ENCODE data around the gene RALGAPA2.
A peak's percentile ranks its signal among the peaks of the same experiment; 100 is the strongest.

Gene RALGAPA2

DNA sequence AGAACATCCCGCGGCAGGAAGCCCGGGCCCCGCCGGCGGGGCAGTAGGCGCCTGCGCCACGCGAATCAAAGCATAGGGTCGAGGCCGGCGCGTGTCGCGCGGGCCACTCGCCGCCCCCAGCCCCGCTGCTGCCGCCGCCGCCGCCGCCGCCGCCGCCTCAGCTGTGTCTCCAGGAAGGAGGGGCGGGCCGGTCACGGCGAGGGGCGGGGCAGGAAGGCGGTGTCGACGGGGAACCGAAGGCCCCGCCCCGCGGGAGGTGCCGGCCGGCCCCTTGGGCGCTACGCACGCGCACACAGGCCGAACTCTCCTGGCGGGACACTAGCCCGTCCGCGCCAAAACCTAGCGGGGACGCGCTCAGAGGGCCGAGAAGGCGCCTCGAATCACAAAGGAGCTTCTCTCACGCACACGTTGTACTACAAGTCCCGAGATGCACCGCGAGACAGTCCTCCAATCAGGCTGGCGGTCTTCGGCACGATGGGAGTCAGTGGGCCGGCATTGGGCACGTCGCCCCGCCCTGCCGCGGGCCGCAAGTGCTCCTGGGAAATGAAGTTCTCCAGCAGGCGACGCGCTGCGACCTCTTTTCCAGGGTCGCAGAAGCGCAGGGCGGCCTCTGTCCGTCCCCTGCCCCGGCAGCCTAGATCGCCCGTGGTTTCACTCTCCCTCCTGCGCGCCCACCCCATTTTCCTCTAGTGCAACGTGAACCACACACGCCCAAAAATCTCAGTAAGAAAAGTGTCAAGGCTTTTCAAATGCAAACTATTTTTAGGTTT lies at the start of gene RALGAPA2:
TSS of gene RALGAPA2 (minus strand) at position 171 of the 770 bp plus-strand sequence. CDS start at position 7, 164 bp downstream.
- TF ChIP-seq GATA1 (IDR thresholded peaks at IDR 0.05; ENCODE audit: low read depth, low read length) (no peak), POLR2A (IDR thresholded peaks at IDR 0.05; ENCODE audit: low read length) (no peak)
- peak; percentile 97 for DNase-seq

DNA sequence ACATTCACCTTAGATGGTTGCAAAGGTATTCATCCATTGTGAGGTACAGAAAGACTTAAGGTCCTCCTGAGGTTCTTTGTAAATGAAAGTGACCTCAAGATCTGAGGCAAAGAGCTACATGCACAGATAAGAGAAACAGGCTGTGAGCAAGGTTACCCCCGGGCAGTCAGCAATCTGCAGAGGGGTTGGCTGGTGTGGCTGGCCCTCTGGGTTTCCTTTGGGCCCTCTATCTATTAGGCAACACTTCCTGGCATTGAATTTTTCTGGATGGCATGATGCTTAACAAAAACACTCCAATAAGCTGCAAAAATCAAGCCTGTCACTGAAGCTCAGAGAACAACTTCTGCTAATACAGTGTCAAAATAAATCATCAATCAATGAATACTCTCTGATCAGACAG lies 48.9 kb upstream of the RALGAPA2 start:
- no peak for DNase-seq

DNA sequence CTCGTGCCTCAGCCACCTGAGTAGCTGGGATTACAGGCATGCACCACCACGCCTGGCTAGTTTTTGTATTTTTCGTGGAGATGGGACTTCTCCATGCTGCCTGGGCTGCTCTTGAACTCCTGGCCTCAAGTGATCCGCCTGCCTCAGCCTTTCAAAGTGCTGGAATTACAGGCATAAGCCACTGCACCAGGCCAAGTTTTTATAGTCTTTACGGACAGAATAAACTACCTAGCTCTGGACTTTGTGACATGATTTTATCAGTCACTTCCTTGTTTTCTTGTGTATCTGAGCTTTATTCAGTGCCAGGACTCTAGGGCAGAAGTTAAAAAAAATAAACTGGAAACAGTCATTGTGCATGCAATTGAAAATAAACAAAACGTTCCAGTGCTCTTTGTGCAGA lies 46.7 kb upstream of the RALGAPA2 start:
- no peak for DNase-seq
- TF ChIP-seq GATA1 (IDR thresholded peaks at IDR 0.05; ENCODE audit: low read depth, low read length) = no peak
- no peak for TF ChIP-seq POLR2A (IDR thresholded peaks at IDR 0.05; ENCODE audit: low read length)

More for the DNA sequence above, 48.9 kb upstream of the RALGAPA2 start:
- TF ChIP-seq POLR2A (IDR thresholded peaks at IDR 0.05; ENCODE audit: low read length) (no peak), GATA1 (IDR thresholded peaks at IDR 0.05; ENCODE audit: low read depth, low read length) (no peak)

DNA sequence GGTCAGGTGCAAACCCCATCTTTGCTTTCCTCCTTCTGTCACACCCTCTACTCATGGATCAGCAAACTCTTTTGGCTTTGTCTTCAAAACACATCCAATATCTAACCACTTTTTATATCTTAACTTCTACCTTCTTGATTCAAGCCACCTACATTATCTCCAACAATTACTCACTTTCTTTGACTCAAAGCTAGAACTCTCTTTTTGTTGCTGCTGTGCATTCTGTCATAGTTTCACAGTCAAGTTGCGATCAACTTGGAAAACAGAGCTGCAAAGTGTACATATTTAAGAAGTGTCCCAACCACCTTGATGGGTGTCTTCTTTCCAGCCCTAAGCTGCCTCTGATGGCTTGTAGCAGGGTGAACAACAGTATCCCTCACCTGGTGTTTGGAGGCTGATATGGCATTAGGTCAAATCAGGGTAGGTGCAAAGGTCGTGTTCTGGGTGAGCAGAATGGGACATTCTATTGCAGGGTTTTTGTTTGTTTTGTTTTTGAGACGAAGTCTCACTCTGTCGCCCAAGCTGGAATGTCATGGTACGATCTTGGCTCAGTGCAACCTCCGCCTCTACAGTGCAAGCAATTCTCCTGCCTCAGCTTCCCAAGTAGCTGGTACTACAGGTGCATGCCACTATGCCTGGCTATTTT lies 43.4 kb upstream of the RALGAPA2 start:
- TF ChIP-seq POLR2A (IDR thresholded peaks at IDR 0.05; ENCODE audit: low read length) (no peak), GATA1 (IDR thresholded peaks at IDR 0.05; ENCODE audit: low read depth, low read length) (no peak)
- no peak for DNase-seq

DNA sequence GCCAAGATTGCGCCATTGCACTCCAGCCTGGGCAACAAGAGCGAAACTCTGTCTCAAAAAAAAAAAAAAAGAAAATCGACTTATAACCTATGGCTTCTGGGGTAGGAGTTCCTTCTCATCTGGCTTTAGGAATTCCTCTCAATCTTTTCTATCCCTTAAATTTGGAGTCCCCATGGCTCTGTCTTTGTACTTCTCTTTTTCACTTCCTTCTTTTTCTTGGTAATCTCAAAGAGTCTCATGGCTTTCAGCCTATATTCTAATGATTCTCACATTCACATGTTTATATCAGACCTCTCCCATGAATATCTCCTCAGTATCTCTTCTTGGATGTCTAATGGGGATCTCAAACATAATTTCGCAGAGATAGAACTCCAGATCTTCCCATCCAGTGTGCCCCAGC lies 42.8 kb upstream of the RALGAPA2 start:
- no peak for DNase-seq
- TF ChIP-seq POLR2A (IDR thresholded peaks at IDR 0.05; ENCODE audit: low read length) (no peak), GATA1 (IDR thresholded peaks at IDR 0.05; ENCODE audit: low read depth, low read length) (no peak)

DNA sequence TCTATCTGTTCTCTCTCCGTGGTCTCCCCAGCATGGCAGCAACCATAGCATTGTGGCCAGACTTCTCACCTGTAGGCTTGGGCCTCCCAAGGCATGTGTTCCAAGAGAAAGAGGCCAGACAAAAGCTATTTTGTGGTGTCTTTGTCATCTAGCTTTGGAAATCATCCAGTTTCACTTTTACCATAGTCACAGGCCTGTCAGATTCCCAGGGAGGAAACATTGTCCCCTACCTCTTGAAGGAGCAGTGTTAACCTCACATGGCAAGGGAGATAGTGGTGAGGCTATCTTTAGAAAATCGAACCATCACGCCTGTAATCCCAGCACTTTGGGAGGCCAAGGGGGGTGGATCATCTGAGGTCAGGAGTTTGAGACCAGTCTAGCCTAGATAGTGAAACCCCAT lies 42.3 kb upstream of the RALGAPA2 start:
- DNase-seq = no peak
- TF ChIP-seq POLR2A (IDR thresholded peaks at IDR 0.05; ENCODE audit: low read length) (no peak), GATA1 (IDR thresholded peaks at IDR 0.05; ENCODE audit: low read depth, low read length) (no peak)

DNA sequence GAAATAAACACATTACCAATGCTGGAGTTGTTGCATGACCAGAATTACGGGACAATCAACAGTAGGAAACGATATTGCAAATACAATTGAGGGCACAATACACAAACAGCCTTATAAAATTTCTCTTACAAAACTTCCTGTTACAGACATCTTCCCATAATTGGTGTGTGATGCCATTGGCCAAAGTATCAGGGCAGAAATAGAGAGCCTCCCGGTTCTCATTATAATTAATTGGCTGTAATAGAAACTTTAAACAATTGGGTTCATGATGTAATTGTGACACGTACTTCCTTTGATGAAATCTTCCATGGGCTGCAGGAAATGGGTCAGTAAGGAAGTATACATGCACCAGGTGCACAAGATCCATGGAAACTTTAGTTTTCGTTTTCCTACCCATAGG lies 40.3 kb upstream of the RALGAPA2 start:
- no peak for DNase-seq
- no peak for TF ChIP-seq GATA1 (IDR thresholded peaks at IDR 0.05; ENCODE audit: low read depth, low read length)
- no peak for TF ChIP-seq POLR2A (IDR thresholded peaks at IDR 0.05; ENCODE audit: low read length)

DNA sequence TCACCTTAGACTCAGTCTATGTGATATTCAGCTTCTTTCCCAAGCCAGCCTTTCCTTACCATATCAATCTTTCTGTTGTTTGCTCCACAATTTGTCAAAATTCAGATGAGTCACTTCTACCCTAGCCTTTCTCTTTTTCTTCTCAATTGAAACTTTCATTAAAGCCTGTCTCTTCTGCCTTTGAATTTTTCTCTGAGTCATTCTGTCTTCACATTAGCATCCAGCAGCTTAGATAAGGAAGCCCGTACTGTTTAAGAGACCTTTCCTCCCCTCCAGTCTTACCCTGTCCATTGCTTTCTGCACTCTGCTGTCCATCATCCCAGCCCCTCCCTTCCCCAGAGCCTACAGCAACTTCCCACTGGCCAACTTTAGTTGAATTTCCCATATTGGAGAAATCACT lies 34.9 kb upstream of the RALGAPA2 start:
- DNase-seq = no peak
- no peak for TF ChIP-seq POLR2A (IDR thresholded peaks at IDR 0.05; ENCODE audit: low read length)
- TF ChIP-seq GATA1 (IDR thresholded peaks at IDR 0.05; ENCODE audit: low read depth, low read length) = no peak

DNA sequence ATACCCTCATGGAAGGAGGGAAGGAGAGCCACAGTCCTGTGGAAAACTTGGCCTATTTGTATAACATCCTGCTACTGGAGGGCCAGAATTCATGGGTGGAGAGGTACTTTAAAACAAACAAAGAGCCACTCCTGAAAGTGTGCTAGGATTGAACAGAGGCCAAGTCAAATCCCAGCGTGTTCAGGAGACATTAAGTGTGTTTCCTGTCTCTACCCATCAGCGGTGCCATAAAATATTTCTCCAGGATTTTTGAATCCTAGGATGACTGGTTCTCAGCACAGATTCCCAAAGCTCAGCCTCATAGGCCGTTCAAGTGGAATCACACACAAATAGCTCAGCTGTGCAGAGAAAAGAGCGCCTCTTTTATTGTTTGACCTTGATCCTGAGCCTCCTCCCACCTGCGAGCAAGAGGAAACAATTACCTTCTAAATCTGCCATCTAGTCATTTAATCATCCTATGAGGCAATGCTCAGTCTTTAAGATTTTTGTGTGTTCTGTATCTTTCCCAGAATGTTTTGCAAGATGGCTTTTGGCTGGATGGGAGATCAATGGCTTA lies 31.8 kb upstream of the RALGAPA2 start:
- TF ChIP-seq GATA1 (IDR thresholded peaks at IDR 0.05; ENCODE audit: low read depth, low read length) = no peak

DNA sequence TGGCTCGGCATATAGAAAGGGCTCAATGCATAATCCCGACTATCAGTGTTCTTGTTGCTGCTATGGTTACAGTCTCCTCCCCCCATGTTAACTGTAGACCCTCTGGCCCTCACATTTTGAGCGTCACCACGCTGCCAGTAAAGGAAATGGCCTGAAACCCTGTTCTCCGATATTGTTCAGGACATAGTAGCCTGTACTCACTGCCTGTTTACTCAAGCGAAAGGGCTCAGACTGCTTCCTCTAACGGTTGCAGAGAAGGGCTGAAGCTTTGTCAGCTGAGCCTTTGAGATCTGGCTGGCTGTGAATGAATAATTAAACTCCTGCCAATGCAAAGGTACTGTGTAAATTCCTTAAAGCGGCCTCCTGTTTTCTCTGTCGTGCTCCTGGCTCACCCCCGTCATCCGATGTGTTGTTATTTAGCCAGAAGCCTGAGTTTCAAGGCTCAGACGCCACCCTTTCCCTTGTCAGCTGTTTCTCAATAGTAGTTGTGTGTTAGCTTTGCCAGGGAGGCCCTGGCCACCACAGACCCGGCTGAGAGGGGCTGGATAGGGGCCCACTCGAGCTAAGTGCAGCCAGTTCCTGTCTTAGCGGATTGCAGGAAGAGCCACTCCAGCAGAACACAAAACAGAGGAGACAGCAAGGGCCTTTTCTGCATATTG lies 31.2 kb upstream of the RALGAPA2 start:
- peak; percentile 7 to 10 for DNase-seq
- no peak for TF ChIP-seq POLR2A (IDR thresholded peaks at IDR 0.05; ENCODE audit: low read length)
- TF ChIP-seq GATA1 (IDR thresholded peaks at IDR 0.05; ENCODE audit: low read depth, low read length) = no peak

More for the DNA sequence above, 31.8 kb upstream of the RALGAPA2 start:
- DNase-seq = no peak

DNA sequence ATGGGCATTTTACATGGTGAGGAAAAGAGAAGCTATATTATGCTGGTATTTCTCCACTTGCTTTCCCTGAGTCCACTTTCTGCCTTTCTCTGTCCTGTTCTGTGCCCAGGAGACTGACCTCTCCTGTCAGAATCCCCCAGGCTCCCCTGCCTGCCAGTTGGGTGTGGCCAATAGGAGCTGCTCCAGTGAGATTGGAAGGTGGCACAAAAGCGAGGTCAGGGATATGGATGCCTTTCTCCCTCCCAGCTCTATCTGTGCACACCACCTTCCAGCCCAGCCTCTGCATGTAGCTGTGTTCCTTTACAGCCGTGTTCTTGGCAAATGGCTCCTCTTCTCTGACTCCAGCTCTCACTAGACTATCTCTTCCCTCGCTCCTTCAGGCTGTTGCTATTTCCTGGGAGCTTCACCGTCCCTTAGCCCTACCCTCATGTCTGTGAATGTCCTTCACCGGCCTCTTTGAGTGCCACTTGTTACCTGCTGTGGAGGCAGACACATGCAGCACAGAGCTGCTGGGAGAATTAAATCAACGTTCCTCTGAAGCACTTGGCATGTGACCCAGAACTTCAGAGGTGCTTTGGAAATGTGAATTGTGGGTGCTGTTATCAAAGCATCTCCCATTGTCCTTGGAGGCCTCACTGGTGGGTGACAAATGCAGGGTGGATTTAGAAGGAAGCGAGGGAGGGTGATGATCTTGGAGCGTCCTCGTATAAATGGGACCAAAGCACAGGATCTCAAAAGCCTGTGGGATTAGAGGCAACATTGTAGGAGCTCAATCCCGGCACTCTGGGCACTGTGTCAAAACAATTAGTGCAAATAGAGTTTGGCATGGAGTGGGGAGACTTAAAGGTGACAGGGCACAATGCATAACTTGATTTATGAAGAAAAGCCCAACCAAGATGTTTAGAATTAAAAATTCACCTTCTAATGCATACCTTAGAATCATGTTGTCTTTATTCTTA lies 28.9 kb upstream of the RALGAPA2 start:
- TF ChIP-seq GATA1 (IDR thresholded peaks at IDR 0.05; ENCODE audit: low read depth, low read length) = no peak
- no peak for DNase-seq

DNA sequence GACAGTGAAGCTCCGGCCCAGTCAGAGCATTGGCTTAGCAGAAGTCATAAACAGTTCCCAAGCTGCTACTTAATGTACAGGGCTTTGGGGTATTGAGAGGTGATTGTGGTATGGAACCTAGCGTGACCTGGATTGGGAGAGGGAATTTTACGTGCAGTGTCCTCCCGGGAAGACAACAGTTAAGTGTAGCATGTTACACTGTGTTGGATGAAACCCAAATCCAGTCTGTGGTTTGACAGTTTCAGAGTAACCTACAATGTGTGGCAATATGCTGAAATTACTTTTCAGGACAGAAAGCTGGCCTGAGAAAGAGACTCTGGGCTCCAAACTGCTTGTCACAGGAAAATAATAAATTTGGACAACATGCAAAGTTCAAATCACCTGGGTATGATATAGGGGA lies 28.1 kb upstream of the RALGAPA2 start:
- no peak for TF ChIP-seq POLR2A (IDR thresholded peaks at IDR 0.05; ENCODE audit: low read length)
- DNase-seq = no peak

DNA sequence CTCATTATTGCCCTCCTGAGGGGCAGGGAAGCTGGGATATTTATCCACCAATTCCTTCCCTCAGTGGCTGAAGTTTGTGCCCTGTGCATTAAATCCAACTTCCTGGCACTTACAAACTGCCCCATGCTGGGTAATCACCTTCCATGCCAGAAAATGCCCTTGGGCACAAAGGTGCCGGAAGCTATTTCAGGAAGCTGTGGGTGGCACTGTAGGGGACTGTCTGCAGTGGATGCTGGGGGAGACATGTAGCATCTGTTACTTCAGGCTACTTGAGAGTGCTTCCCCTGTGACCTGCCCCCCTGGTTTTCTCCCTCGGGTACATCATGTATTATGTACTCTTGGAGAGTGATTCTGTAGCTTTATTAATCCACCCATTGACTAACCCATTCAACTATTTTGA lies 24.7 kb upstream of the RALGAPA2 start:
- no peak for TF ChIP-seq POLR2A (IDR thresholded peaks at IDR 0.05; ENCODE audit: low read length)
- no peak for TF ChIP-seq GATA1 (IDR thresholded peaks at IDR 0.05; ENCODE audit: low read depth, low read length)
- no peak for DNase-seq
